Kidney (tissue), 14 donors: ENCODE results near the gene BOD1L1. TPM values are rescaled to one million over a fixed set of nuclear protein-coding genes. Genes with fewer than 3 reads are reported as not detected.

Experiments used
- DNase-seq, 5 donors: peaks; one replicate each; pipeline ENCODE4 v3.0.0-alpha.2; 2013 to 2020
- FAIRE-seq: peaks from 2 replicates; lab custom pipeline; 2012; peaks lifted over from hg19 to GRCh38; lab: Jason Lieb, UNC
- H3K27ac ChIP-seq, 2 donors: one replicate each; pipeline ENCODE4 v1.7.0; 2013; ENCODE audit warnings: low read depth in 2 of 2, low read length in 2 of 2, inconsistent platforms in 1 of 2
- H3K27me3 ChIP-seq: one replicate; pipeline ENCODE4 v1.7.1; 2013; ENCODE audit warnings: low read length, inconsistent platforms; ENCODE audit not compliant: control insufficient read depth, insufficient read depth
- H3K36me3 ChIP-seq, 3 donors: one replicate each; pipeline versions ENCODE4 v1.7.0 to v1.7.1; 2013; ENCODE audit warnings: low read length in 3 of 3, control low read depth in 1 of 3, inconsistent platforms in 1 of 3; ENCODE audit not compliant: insufficient read depth in 3 of 3, control insufficient read depth in 2 of 3
- H3K4me1 ChIP-seq, 3 donors: one replicate each; pipeline versions ENCODE4 v1.7.0 to v1.7.1; 2013; ENCODE audit warnings: low read length in 3 of 3, inconsistent platforms in 1 of 3, low read depth in 1 of 3; ENCODE audit not compliant: control insufficient read depth in 2 of 3, insufficient read depth in 2 of 3
- H3K4me3 ChIP-seq, 3 donors: one replicate each; pipeline versions ENCODE4 v1.7.0 to v1.8.1; 2013; ENCODE audit warnings: low read length in 3 of 3, control low read depth in 1 of 3, inconsistent platforms in 1 of 3
- H3K9ac ChIP-seq, 3 donors: one replicate each; pipeline versions ENCODE4 v1.7.0 to v1.7.1; 2013; ENCODE audit warnings: low read length in 3 of 3, control low read depth in 1 of 3, inconsistent platforms in 1 of 3
- H3K9me3 ChIP-seq, 3 donors: one replicate each; pipeline versions ENCODE4 v1.7.0 to v1.7.1; 2013; ENCODE audit warnings: low read length in 3 of 3, control low read depth in 1 of 3, inconsistent platforms in 1 of 3; ENCODE audit not compliant: control insufficient read depth in 2 of 3, insufficient read depth in 1 of 3
- intact Hi-C: fragments of 100-400 bp; cut with DNase I; formaldehyde crosslinking; loops from one replicate; pipeline ENCODE4 v1.11.1; 2022
- polyA plus RNA-seq: library from polyadenylated mRNA; stranded (reverse); fragments of 350-450 nt; fragmentation: Illumina TruSeq; extraction: RNeasy Lipid Tissue Mini Kit (QIAGEN cat#74804); gene quantifications from one replicate; pipeline ENCODE4 v1.2.3, GENCODE V29; 2014; ENCODE audit warnings: low read depth, low replicate concordance; ENCODE audit not compliant: insufficient read depth
- total RNA-seq: library from RNA; stranded (reverse); fragmentation: NEBNext Ultra II Directional; extraction: Animal tissue kit (Norgen Biotek cat#: 25700); gene quantifications from one replicate; pipeline ENCODE4 v1.2.1, GENCODE V29; 2021
- TF ChIP-seq, protein P1 (sequence below): IDR thresholded peaks from 3 replicates; pipeline ENCODE4 v1.5.1; 2012; ENCODE audit warnings: mild to moderate bottlenecking, moderate library complexity, borderline replicate concordance; ENCODE audit not compliant: insufficient read depth; ENCODE audit errors: extremely low read depth
- donor health status: control.
- donor health status: control.
- donor health status: control.
- donor health status: control.
- donor health status: control.
- donor health status: DM: yes; HTN: yes; CAD: no.
- donor health status: Normal renal cell carcinoma (clear cell type).

BOD1L1 gene
- total and polyA plus RNA-seq, 2 donors from 2014 or later, result 9.0 to 45.6 TPM

DNA sequence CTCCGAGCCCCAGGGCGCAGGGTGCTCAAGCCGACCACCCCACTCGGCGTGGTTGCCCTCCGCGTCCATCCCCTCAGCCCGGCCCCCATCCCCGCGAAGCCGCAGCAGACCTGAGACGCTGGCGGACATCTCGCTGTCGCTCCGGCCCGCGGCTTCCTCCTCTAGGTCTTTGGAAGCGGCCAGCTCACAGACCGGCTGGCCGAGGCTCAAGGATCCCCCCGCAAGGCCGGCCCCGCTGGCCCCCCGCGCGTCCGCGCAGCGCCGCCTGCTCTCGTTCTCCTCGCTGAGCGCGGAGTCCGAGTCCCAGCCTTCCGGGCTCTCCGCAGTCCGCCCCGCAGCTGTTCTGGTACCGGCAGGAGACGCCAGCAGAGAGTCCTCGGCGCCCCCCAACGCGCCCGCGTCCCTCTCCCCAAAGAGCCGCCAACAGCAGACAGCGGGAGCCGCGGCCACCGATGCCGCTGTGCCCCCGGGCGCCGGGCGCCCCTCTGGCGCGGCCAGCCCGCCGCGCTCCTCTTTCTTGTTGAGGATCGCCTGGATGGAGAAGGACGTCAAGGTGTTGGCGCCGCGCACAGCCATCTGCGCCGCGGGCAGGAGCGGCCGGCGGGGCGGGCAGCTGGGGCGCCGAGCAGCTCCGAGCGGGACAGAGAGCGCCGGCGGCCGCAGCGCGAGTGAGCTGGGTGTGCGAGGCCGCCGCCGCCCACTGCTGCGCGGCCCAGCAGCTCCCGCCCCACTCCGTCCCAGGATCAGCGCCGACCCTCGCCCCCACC is 83.5 kb downstream of the BOD1L1 start, which contains the start of gene NKX3-2:
TSS of gene NKX3-2 (minus strand) at position 670 of the 767 bp plus-strand sequence. CDS start at position 576, 94 bp downstream.
- TF ChIP-seq, protein P1, sequence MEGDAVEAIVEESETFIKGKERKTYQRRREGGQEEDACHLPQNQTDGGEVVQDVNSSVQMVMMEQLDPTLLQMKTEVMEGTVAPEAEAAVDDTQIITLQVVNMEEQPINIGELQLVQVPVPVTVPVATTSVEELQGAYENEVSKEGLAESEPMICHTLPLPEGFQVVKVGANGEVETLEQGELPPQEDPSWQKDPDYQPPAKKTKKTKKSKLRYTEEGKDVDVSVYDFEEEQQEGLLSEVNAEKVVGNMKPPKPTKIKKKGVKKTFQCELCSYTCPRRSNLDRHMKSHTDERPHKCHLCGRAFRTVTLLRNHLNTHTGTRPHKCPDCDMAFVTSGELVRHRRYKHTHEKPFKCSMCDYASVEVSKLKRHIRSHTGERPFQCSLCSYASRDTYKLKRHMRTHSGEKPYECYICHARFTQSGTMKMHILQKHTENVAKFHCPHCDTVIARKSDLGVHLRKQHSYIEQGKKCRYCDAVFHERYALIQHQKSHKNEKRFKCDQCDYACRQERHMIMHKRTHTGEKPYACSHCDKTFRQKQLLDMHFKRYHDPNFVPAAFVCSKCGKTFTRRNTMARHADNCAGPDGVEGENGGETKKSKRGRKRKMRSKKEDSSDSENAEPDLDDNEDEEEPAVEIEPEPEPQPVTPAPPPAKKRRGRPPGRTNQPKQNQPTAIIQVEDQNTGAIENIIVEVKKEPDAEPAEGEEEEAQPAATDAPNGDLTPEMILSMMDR, result no peak
- intact Hi-C loops, result loop anchor here (10.0 kb wide), 1 partner anchor 689 kb away; no protein-coding TSS in a partner anchor
- DNase-seq, result peak; percentile 36 to 70 (median 47)
- peaks cover 0 to 4% (median 0%) of the 10 kb centered on the region in 3 donors for H3K9me3 ChIP-seq
- no peak within 1 kb of the TSS for H3K27ac ChIP-seq
- H3K36me3 ChIP-seq, result no peaks in the 10 kb centered on the region
- H3K4me1 ChIP-seq, result peaks cover 2 to 19% (median 5%) of the 10 kb centered on the region in 3 donors
- H3K4me3 ChIP-seq, result peak within 1 kb of the TSS; percentile 40 to 51 (median 43)
- FAIRE-seq, result no peak
- no peak within 1 kb of the TSS for H3K9ac ChIP-seq
- peaks cover 73% of the 10 kb centered on the region for H3K27me3 ChIP-seq

DNA sequence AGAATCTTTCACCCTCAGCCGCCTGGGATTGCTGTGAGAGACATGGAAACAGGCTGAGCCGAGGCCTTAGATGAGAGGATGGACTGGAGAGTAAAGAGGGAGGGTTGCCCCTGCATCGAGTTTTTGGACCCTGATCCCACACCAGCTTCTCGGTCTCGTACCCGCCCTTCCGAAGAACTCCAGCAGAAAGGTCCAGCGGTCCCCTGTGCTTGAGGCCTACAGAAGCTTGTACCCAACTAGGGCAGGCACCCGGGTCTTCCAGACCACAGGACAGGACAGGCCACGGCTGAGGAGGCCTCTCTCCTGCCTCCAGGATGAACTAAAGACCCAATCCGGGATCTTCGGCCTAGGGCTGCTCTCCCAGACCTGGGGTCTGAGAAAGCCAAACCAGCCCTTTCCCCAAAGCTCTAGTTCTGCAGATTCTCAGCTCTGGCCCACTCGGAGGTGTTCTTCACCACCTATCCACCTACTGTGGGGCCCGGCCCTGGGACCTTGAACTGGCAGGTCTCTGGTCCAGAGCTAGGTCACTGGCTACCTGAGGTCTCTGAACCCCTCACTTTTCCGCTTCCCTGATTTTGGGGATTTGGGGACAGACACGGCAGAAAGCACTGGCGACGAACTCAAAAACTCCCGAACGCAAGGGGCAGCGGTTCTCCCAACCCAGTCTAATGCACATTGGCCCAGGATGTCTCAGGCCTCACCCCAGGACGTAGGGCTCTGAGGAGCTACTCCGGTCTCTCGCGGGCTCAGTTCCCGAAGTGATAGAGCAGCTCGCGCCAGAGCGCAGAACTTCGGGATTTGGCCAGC is 84.3 kb downstream of the BOD1L1 start:
- Histone ChIP-seq H3K4me1 (peaks cover 2 to 21% (median 6%) of the 10 kb centered on the region in 3 donors), H3K4me3 (no peak overlapping the region), H3K36me3 (no peaks in the 10 kb centered on the region), H3K9ac (no peak overlapping the region), H3K9me3 (no peaks in the 10 kb centered on the region), H3K27me3 (peaks cover 73% of the 10 kb centered on the region), H3K27ac (no peak overlapping the region)
- DNase-seq, result peak in 3 of 5 donors; percentile 6 to 51 (median 17)
- intact Hi-C loops, result loop anchor here (10.0 kb wide), 1 partner anchor 688 kb away; no protein-coding TSS in a partner anchor
- TF ChIP-seq, protein P1, result no peak
- no peak for FAIRE-seq

- FAIRE-seq (no peak), DNase-seq (peak in 4 of 5 donors; percentile 9 to 62 (median 36))
- Histone ChIP-seq H3K4me3 (no peak overlapping the region), H3K27me3 (peaks cover 77% of the 10 kb centered on the region), H3K36me3 (no peaks in the 10 kb centered on the region), H3K9me3 (no peaks in the 10 kb centered on the region), H3K4me1 (peaks cover 2 to 21% (median 6%) of the 10 kb centered on the region in 3 donors), H3K9ac (no peak overlapping the region), H3K27ac (no peak overlapping the region)
- TF ChIP-seq, protein P1, result no peak
- intact Hi-C loops, result loop anchor here (10.0 kb wide), 1 partner anchor 688 kb away; no protein-coding TSS in a partner anchor
Observed at GRCh38 chr4:13542577-13543031, 84.9 kb downstream of the BOD1L1 start.
